HCT116 (cell line): ENCODE data around the gene PTDSS2. TPM values are rescaled to one million over a fixed set of nuclear protein-coding genes. Genes with fewer than 3 reads are reported as not detected.

Source experiments
- ATAC-seq: fragments of 200-7000 bp; cut with Tn5 transposase; 2 replicates; pipeline ENCODE4 v1.9.1; 2020; ENCODE audit warnings: mild to moderate bottlenecking, moderate library complexity
- BruUV-seq: library from RNA; stranded (reverse); fragments of 400-500 nt; replicated peaks from 2 replicates; lab custom pipeline; 2021; lab: Mats Ljungman, UMichigan
- CTCF ChIA-PET: fragments of 300-600 bp; sonication (Branson Sonifier 250); formaldehyde crosslinking; loops from one replicate; lab custom pipeline; 2021; ENCODE audit warnings: antibody characterized with exemption; lab: Charles Lee
- POLR2A ChIA-PET: fragments of 300-600, 350-600 bp; sonication (Branson Sonifier 250); formaldehyde crosslinking; loops from one replicate; lab custom pipeline; 2021; ENCODE audit warnings: antibody characterized with exemption; lab: Charles Lee
- RAD21 ChIA-PET, 2 experiments: fragments of 300-600 bp; sonication (Branson Sonifier 250); formaldehyde crosslinking; loops; one replicate each; lab custom pipeline; 2023; ENCODE audit warnings: low total read pairs in 2 of 2; ENCODE audit not compliant: uncharacterized antibody in 2 of 2, unreplicated experiment in 2 of 2, low non-redundant PET in 1 of 2; lab: Charles Lee
- DNase-seq: peaks from one replicate; pipeline ENCODE4 v3.0.0-alpha.2; 2010; ENCODE audit warnings: low read depth, low spot score
- H2AFZ ChIP-seq: fragments of 200-600 bp; shearing (Covaris generic), sonication (generic); 2 replicates; pipeline ENCODE4 v1.6.1; 2017; ENCODE audit warnings: low read depth, mixed run types, mixed read lengths, antibody characterized with exemption, low read length; ENCODE audit not compliant: poor library complexity, severe bottlenecking
- H3K27ac ChIP-seq: 2 replicates; pipeline ENCODE4 v1.5.1; 2012; ENCODE audit warnings: low read depth, low read length
- H3K27me3 ChIP-seq: fragments of 200-600 bp; sonication (generic); 2 replicates; pipeline ENCODE4 v1.6.1; 2016; ENCODE audit warnings: mixed run types, low read length, mixed read lengths; ENCODE audit not compliant: insufficient read depth
- H3K36me3 ChIP-seq, 2 experiments: fragments of 200-500 bp in 1 of 2; fragments of 200-600 bp in 1 of 2; sonication (Bioruptor generic) in 1 of 2; sonication (generic) in 1 of 2; 2 replicates each; pipeline versions ENCODE4 v1.5.1 to v1.6.1; 2014 to 2016; ENCODE audit warnings: low read length in 2 of 2, inconsistent platforms in 1 of 2, mixed read lengths in 1 of 2, mixed run types in 1 of 2; ENCODE audit not compliant: insufficient read depth in 2 of 2, control insufficient read depth in 1 of 2
- H3K4me1 ChIP-seq, 2 experiments: fragments of 200-600 bp in 1 of 2; sonication (generic) in 1 of 2; 2 replicates each; pipeline versions ENCODE4 v1.5.1 to v1.6.1; 2012 to 2017; ENCODE audit warnings: low read length in 2 of 2, inconsistent platforms in 1 of 2, mild to moderate bottlenecking in 1 of 2, mixed read lengths in 1 of 2, mixed run types in 1 of 2, moderate library complexity in 1 of 2; ENCODE audit not compliant: insufficient read depth in 2 of 2, control insufficient read depth in 1 of 2
- H3K4me2 ChIP-seq: fragments of 200-600 bp; sonication (generic); 2 replicates; pipeline ENCODE4 v1.6.1; 2017; ENCODE audit warnings: mixed run types, low read length, mixed read lengths
- H3K4me3 ChIP-seq, 2 experiments: fragments of 200-600 bp in 1 of 2; sonication (generic) in 1 of 2; replicated peaks in 1 of 2; 2 replicates each; pipeline ENCODE4 v1.5.1; 2011 to 2016; ENCODE audit warnings: low read length in 2 of 2, control low read depth in 1 of 2, low read depth in 1 of 2, mild to moderate bottlenecking in 1 of 2, mixed read lengths in 1 of 2, mixed run types in 1 of 2
- H3K79me2 ChIP-seq: fragments of 200-600 bp; sonication (generic); 2 replicates; pipeline ENCODE4 v1.6.1; 2017; ENCODE audit warnings: mild to moderate bottlenecking, mixed run types, low read length, moderate library complexity, mixed read lengths; ENCODE audit not compliant: insufficient read depth
- H3K9ac ChIP-seq: fragments of 200-600 bp; sonication (generic); 2 replicates; pipeline ENCODE4 v1.6.1; 2016; ENCODE audit warnings: low read length, mixed read lengths
- H3K9me2 ChIP-seq: fragments of 200-600 bp; sonication (generic), shearing (Covaris generic); 2 replicates; pipeline ENCODE4 v1.6.1; 2017; ENCODE audit warnings: mixed run types, mild to moderate bottlenecking, moderate library complexity; ENCODE audit not compliant: insufficient read depth
- H3K9me3 ChIP-seq, 2 experiments: fragments of 200-500 bp in 1 of 2; fragments of 200-600 bp in 1 of 2; sonication (Bioruptor generic) in 1 of 2; sonication (generic) in 1 of 2; 2 replicates each; pipeline ENCODE4 v1.6.1; 2014 to 2017; ENCODE audit warnings: low read length in 2 of 2, mixed read lengths in 2 of 2, inconsistent platforms in 1 of 2, low read depth in 1 of 2, mild to moderate bottlenecking in 1 of 2, mixed run types in 1 of 2, moderate library complexity in 1 of 2; ENCODE audit not compliant: control insufficient read depth in 1 of 2, insufficient read depth in 1 of 2
- H4K20me1 ChIP-seq: fragments of 200-600 bp; sonication (generic), shearing (Covaris generic); 2 replicates; pipeline ENCODE4 v1.6.1; 2017; ENCODE audit warnings: mixed run types, mild to moderate bottlenecking, moderate library complexity; ENCODE audit not compliant: insufficient read depth
- JUND ChIP-seq: IDR thresholded peaks from 2 replicates; pipeline ENCODE4 v1.6.1; 2012
- POLR2A ChIP-seq: IDR thresholded peaks from 2 replicates; pipeline ENCODE4 v1.7.0; 2011; ENCODE audit warnings: borderline replicate concordance; ENCODE audit not compliant: insufficient read depth, insufficient read length; ENCODE audit errors: extremely low read depth
- POLR2AphosphoS5 ChIP-seq: IDR thresholded peaks from 2 replicates; pipeline ENCODE4 v1.6.1; 2011; ENCODE audit warnings: mild to moderate bottlenecking, low read depth, low read length, moderate library complexity
- ZBTB33 ChIP-seq: IDR thresholded peaks from 2 replicates; pipeline ENCODE4 v1.6.1; 2011; ENCODE audit warnings: mild to moderate bottlenecking, low read length, moderate library complexity; ENCODE audit not compliant: insufficient replicate concordance; ENCODE audit errors: extremely low read depth
- intact Hi-C: fragments of 100-400 bp; cut with micrococcal nuclease; formaldehyde crosslinking; loops from 2 replicates; pipeline ENCODE4 v1.10.0; 2022
- total RNA-seq: library from RNA; stranded (reverse); gene quantifications from one replicate; pipeline ENCODE4 v1.2.1, GENCODE V29; 2021; ENCODE audit not compliant: unreplicated experiment
- TF ChIP-seq, protein P1 (sequence below), 3 experiments: fragments of 200-600 bp in 1 of 3; sonication (generic) in 1 of 3; IDR thresholded peaks in 2 of 3; conservative IDR thresholded peaks in 1 of 3; 2 replicates each; pipeline ENCODE4 v1.5.1; 2012 to 2017; ENCODE audit warnings: low read depth in 2 of 3, low read length in 2 of 3, antibody characterized with exemption in 1 of 3, borderline replicate concordance in 1 of 3, control low read depth in 1 of 3, mild to moderate bottlenecking in 1 of 3, mixed read lengths in 1 of 3, mixed run types in 1 of 3, moderate library complexity in 1 of 3; ENCODE audit not compliant: insufficient read depth in 1 of 3

PTDSS2 gene
- total RNA-seq, 1 experiment from 2014 or later = 40.1 TPM

GRCh38 chr11:495537-495931, 45.5 kb downstream of the PTDSS2 start:
- no peak overlapping the region; the same call in 1 of the 2 replicates for H3K27ac ChIP-seq
- no TSS peak for BruUV-seq
- peaks cover 2% of the 10 kb centered on the region; the same call in 1 of the 2 replicates for H3K79me2 ChIP-seq
- H3K36me3 ChIP-seq = peaks cover 17 to 26% of the 10 kb centered on the region in 2 experiments
- no peak overlapping the region for H3K4me3 ChIP-seq
- DNase-seq (no peak), ATAC-seq (no peak)
- no peaks in the 10 kb centered on the region for H3K9me2 ChIP-seq
- intact Hi-C loops = no loop called here
- ChIA-PET RAD21 (no interaction called here), CTCF (no interaction called here), POLR2A (no interaction called here)
- TF ChIP-seq, protein P1, sequence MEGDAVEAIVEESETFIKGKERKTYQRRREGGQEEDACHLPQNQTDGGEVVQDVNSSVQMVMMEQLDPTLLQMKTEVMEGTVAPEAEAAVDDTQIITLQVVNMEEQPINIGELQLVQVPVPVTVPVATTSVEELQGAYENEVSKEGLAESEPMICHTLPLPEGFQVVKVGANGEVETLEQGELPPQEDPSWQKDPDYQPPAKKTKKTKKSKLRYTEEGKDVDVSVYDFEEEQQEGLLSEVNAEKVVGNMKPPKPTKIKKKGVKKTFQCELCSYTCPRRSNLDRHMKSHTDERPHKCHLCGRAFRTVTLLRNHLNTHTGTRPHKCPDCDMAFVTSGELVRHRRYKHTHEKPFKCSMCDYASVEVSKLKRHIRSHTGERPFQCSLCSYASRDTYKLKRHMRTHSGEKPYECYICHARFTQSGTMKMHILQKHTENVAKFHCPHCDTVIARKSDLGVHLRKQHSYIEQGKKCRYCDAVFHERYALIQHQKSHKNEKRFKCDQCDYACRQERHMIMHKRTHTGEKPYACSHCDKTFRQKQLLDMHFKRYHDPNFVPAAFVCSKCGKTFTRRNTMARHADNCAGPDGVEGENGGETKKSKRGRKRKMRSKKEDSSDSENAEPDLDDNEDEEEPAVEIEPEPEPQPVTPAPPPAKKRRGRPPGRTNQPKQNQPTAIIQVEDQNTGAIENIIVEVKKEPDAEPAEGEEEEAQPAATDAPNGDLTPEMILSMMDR (IDR thresholded peaks at IDR 0.05 in 2 of 3, conservative IDR thresholded peaks at IDR 0.05 in 1 of 3; ENCODE audit: borderline replicate concordance in 1 of 3, insufficient read depth in 1 of 3, low read depth in 2 of 3, low read length in 2 of 3) = no peak
- no peak for TF ChIP-seq JUND
- 0 out of 2 replicates have a peak, but pooled peaks have one; percentile 19 for TF ChIP-seq POLR2AphosphoS5
- no peak overlapping the region for H3K9ac ChIP-seq
- no peaks in the 10 kb centered on the region for H3K4me1 ChIP-seq
- H3K4me2 ChIP-seq = no peak overlapping the region
- H4K20me1 ChIP-seq = no peaks in the 10 kb centered on the region
- no peaks in the 10 kb centered on the region for H3K9me3 ChIP-seq
- H3K27me3 ChIP-seq = no peaks in the 10 kb centered on the region
- H2AFZ ChIP-seq = no peak overlapping the region

DNA sequence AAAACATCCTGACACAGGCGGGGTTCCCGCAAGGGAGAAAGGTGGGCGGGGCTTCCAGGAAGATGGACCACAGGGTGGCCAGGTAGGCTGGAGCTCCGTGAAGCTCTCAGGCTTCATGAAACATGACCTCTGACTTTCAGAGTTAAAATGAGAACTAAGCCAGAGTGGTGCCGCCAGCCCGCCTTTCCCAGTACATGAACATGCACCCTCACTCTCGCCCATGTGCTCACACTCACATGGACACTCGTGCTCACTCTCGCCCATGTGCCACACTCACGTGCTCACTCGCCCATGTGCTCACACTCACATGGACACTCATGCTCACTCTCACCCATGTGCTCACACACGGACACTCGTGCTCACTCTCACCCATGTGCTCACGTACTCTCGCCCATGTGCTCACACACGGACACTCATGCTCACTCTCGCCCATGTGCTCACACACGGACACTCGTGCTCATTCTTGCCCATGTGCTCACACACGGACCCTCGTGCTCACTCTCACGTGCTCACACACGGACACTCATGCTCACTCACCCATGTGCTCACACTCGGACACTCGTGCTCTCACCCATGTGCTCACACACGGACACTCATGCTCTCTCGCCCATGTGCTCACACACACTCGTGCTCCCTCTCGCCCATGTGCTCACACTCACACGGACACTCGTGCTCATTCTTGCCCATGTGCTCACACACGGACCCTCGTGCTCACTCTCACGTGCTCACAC, 46.9 kb downstream of the PTDSS2 start:
- no TSS peak for BruUV-seq
- H2AFZ ChIP-seq = no peak overlapping the region
- H3K4me3 ChIP-seq = no peak overlapping the region
- TF ChIP-seq ZBTB33 (no peak), POLR2A (no peak), JUND (no peak), POLR2AphosphoS5 (no peak; the same call in 1 of the 2 replicates)
- intact Hi-C loops = no loop called here
- ChIA-PET POLR2A (no interaction called here), RAD21 (no interaction called here), CTCF (no interaction called here)
- H3K36me3 ChIP-seq = peaks cover 20 to 26% of the 10 kb centered on the region in 2 experiments
- H3K9ac ChIP-seq = no peak overlapping the region
- no peaks in the 10 kb centered on the region for H4K20me1 ChIP-seq
- H3K4me2 ChIP-seq = no peak overlapping the region
- H3K9me3 ChIP-seq = no peaks in the 10 kb centered on the region
- ATAC-seq (no peak), DNase-seq (no peak)
- H3K4me1 ChIP-seq = no peaks in the 10 kb centered on the region
- H3K79me2 ChIP-seq = peaks cover 2% of the 10 kb centered on the region; the same call in 1 of the 2 replicates
- no peak overlapping the region; the same call in 1 of the 2 replicates for H3K27ac ChIP-seq
- no peaks in the 10 kb centered on the region for H3K9me2 ChIP-seq
- no peaks in the 10 kb centered on the region for H3K27me3 ChIP-seq
